Forelimb muscle (tissue), 1 donor: ENCODE measurements around the gene CD164. TPM values are rescaled to one million over a fixed set of nuclear protein-coding genes. Genes with fewer than 3 reads are reported as not detected.

Source experiments
- polyA plus RNA-seq: library from polyadenylated mRNA; unstranded; fragments of 120-200 nt; gene quantifications from one replicate; pipeline ENCODE4 v1.2.1, GENCODE V29; 2013; ENCODE audit not compliant: insufficient read length

Gene CD164
- polyA plus RNA-seq, 1 donor = 226 TPM

Other genes starting within 250 kb of the CD164 start
- 5.2 TPM for gene PPIL6, start 58.2 kb upstream of the CD164 start, polyA plus RNA-seq
- gene SMPD2, start 58.3 kb upstream of the CD164 start, polyA plus RNA-seq = 4.2 TPM
- gene MICAL1, start 73.3 kb upstream of the CD164 start, polyA plus RNA-seq = 56.6 TPM
- 4.2 TPM for gene ZBTB24, start 100.8 kb upstream of the CD164 start, polyA plus RNA-seq